ENCODE measurements around the gene SAMD13. TPM values are rescaled to one million over a fixed set of nuclear protein-coding genes. Genes with fewer than 3 reads are reported as not detected.

Gene SAMD13
- total and polyA plus RNA-seq, 2 of the 8 experiments (the other 6 are each of a cell fraction or from before 2014, with no cell fraction given) = 0.86 to 2.3 TPM

DNA sequence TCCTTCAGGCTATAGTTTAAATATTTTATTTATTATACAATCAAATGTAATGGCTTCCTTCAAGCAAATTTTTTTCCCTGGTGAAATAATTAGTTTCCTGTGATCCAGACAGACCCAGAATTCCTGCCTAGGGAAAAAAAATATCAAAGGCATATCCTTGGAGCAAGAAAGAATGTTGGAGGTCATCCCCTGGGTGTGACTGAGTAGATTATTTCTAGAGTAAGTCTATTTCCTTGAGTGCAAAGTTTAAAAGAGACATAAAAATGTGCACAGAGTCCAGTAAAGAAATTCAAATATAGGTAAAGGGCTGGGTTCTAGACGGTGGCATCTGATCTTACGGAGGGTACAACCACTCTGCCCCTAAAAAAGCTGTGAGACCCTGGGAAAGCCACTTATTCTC is 32.2 kb upstream of the SAMD13 start:
- Histone ChIP-seq H4K5ac (ENCODE audit: insufficient read length, low read depth, low read length) (no peak overlapping the region), H3K79me2 (ENCODE audit: control insufficient read depth in 1 of 2, insufficient read depth in 2 of 2, low read length in 2 of 2) (no peaks in the 10 kb centered on the region), H3K36me3 (ENCODE audit: control insufficient read depth in 2 of 4, insufficient read depth in 4 of 4, low read length in 3 of 4) (no peaks in the 10 kb centered on the region), H2BK5ac (ENCODE audit: low read depth, low read length) (no peak overlapping the region), H3K79me1 (ENCODE audit: low read depth, low read length) (no peaks in the 10 kb centered on the region), H3K9ac (replicated peaks in 1 of 4; ENCODE audit: extremely low read depth in 1 of 4, low read depth in 3 of 4, low read length in 3 of 4) (no peak overlapping the region), H3K4me1 (replicated peaks in 1 of 4; ENCODE audit: control insufficient read depth in 3 of 4, insufficient read depth in 4 of 4, low read length in 3 of 4) (peaks cover 0 to 11% (median 2%) of the 10 kb centered on the region in 4 experiments; a peak in 3 of 7 replicates), H3K23ac (ENCODE audit: insufficient read length) (no peak overlapping the region), H3K4me3 (ENCODE audit: extremely low read depth in 1 of 4, insufficient read depth in 2 of 4, low read depth in 3 of 4, low read length in 4 of 4) (no peak overlapping the region), H2BK12ac (ENCODE audit: low read depth, low read length) (no peak overlapping the region), H3K18ac (ENCODE audit: extremely low read depth, low read length) (no peak overlapping the region), H2AK5ac (ENCODE audit: low read depth, low read length) (no peak overlapping the region), H3K27me3 (replicated peaks in 1 of 4; ENCODE audit: control insufficient read depth in 3 of 4, extremely low read depth in 1 of 4, insufficient read depth in 3 of 4, low read length in 3 of 4) (no peaks in the 10 kb centered on the region), H3K27ac (ENCODE audit: low read depth, low read length) (no peak overlapping the region), H4K91ac (replicated peaks; ENCODE audit: insufficient read length, low read length) (no peak overlapping the region), H3K56ac (replicated peaks; ENCODE audit: insufficient read length, low read depth, low read length) (no peak overlapping the region), H4K20me1 (replicated peaks in 1 of 2; ENCODE audit: control insufficient read depth in 1 of 2, insufficient read depth in 2 of 2, low read length in 2 of 2) (no peaks in the 10 kb centered on the region), H3K4me2 (ENCODE audit: insufficient read depth in 1 of 2, low read depth in 2 of 2, low read length in 2 of 2) (no peak overlapping the region), H3K9me3 (ENCODE audit: insufficient read depth in 2 of 2, low read depth in 1 of 2, low read length in 1 of 2) (no peaks in the 10 kb centered on the region), H4K8ac (ENCODE audit: extremely low read depth, insufficient read depth, low read length) (no peak overlapping the region), H2BK120ac (replicated peaks; ENCODE audit: low read depth, low read length) (no peak overlapping the region), H2BK15ac (ENCODE audit: low read length) (no peak overlapping the region), H2BK20ac (ENCODE audit: low read length) (no peak overlapping the region), H3K14ac (ENCODE audit: insufficient read length) (no peak overlapping the region), H3K4ac (replicated peaks; ENCODE audit: insufficient read length, low read depth, low read length) (no peak overlapping the region), H3K23me2 (ENCODE audit: low read depth, low read length) (no peaks in the 10 kb centered on the region; the same call in 1 of the 2 replicates), H2AFZ (ENCODE audit: low read length) (no peak overlapping the region)
- DNase-seq (ENCODE audit: low read depth in 1 of 2, low spot score in 2 of 2) = no peak
- ChIA-PET CTCF (ENCODE audit: partially characterized antibody) (no interaction called here), POLR2A (ENCODE audit: partially characterized antibody) (no interaction called here)
- TF ChIP-seq CEBPB (IDR thresholded peaks at IDR 0.05; ENCODE audit: low read depth, low read length) = no peak
- TF ChIP-seq RFX5 (IDR thresholded peaks at IDR 0.05; ENCODE audit: borderline replicate concordance, low read depth, low read length) = no peak
- no peak for TF ChIP-seq CTBP2 (IDR thresholded peaks at IDR 0.05; ENCODE audit: borderline replicate concordance, insufficient read depth, insufficient read length, low read length)
- no peak for TF ChIP-seq POU5F1 (IDR thresholded peaks at IDR 0.05; ENCODE audit: low read depth, low read length)
- TF ChIP-seq EGR1 (IDR thresholded peaks at IDR 0.05; ENCODE audit: borderline replicate concordance, low read depth, low read length) = no peak
- 11% methylated on average over 2 of the region's 2 CpGs; no CpG with 5 or more reads in 1 of the 2 experiments for WGBS, 2 experiments (ENCODE audit: extremely low coverage in 1 of 2, insufficient coverage in 1 of 2, insufficient read length in 1 of 2, insufficient replicate concordance in 2 of 2, low coverage in 1 of 2, low lambda C conversion rate in 2 of 2, missing lambda C conversion rate in 1 of 2)
- no peak for FAIRE-seq
